Right lobe of liver (tissue), 4 donors: Measurements from ENCODE around the gene DDX10.

ENCODE experiments used
- POLR2A ChIP-seq: fragments of 450-650 bp; IDR thresholded peaks from one replicate; pipeline ENCODE4 v1.6.1; 2017; ENCODE audit warnings: antibody characterized with exemption, mild to moderate bottlenecking
- TF ChIP-seq, protein P1 (sequence below), 4 donors: fragments of 200-600 bp in 3 of 4; fragments of 450-650 bp in 1 of 4; IDR thresholded peaks; one replicate each; pipeline versions ENCODE4 v1.5.1 to v1.8.0; 2016 to 2022; ENCODE audit warnings: antibody characterized with exemption in 4 of 4, mild to moderate bottlenecking in 2 of 4
- donor health status: DM: no; HTN: no; CAD: no.
- donor health status: DM: no; HTN: no; CAD: no.
- donor health status: DM: no; HTN: yes; CAD: no.

DNA sequence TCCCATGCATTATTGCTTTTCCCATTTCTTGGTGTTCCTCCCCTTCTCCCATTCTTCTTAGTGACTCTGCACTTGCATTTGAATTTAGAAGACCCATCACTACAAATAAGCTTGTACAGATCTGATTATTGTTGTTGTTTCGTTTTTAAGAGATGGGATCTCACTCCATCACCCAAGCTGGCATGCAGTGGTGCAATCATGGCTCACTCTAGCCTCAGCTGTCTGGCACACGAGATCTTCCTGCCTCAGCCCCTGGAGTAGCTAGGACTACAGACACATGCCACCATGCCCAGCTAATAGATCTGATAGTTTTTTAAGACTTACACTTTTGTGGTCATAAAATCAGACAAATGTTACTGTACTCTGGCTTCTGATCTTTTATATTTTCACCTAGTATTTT, 252.1 kb downstream of the DDX10 start:
- TF ChIP-seq, protein P1, sequence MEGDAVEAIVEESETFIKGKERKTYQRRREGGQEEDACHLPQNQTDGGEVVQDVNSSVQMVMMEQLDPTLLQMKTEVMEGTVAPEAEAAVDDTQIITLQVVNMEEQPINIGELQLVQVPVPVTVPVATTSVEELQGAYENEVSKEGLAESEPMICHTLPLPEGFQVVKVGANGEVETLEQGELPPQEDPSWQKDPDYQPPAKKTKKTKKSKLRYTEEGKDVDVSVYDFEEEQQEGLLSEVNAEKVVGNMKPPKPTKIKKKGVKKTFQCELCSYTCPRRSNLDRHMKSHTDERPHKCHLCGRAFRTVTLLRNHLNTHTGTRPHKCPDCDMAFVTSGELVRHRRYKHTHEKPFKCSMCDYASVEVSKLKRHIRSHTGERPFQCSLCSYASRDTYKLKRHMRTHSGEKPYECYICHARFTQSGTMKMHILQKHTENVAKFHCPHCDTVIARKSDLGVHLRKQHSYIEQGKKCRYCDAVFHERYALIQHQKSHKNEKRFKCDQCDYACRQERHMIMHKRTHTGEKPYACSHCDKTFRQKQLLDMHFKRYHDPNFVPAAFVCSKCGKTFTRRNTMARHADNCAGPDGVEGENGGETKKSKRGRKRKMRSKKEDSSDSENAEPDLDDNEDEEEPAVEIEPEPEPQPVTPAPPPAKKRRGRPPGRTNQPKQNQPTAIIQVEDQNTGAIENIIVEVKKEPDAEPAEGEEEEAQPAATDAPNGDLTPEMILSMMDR (IDR thresholded peaks at IDR 0.05): no peak
- no peak for TF ChIP-seq POLR2A
